22Rv1 (cell line): Measurements from ENCODE around the gene ZBTB7C.

ENCODE experiments used
- ZFX ChIP-seq: fragments of 450-650 bp; IDR thresholded peaks from 2 replicates; pipeline ENCODE4 v1.6.1; 2017; ENCODE audit warnings: antibody characterized with exemption, borderline replicate concordance
- TF ChIP-seq, protein P1 (sequence below): fragments of 450-650 bp; IDR thresholded peaks from 2 replicates; pipeline ENCODE4 v1.5.1; 2017; ENCODE audit warnings: mild to moderate bottlenecking

DNA sequence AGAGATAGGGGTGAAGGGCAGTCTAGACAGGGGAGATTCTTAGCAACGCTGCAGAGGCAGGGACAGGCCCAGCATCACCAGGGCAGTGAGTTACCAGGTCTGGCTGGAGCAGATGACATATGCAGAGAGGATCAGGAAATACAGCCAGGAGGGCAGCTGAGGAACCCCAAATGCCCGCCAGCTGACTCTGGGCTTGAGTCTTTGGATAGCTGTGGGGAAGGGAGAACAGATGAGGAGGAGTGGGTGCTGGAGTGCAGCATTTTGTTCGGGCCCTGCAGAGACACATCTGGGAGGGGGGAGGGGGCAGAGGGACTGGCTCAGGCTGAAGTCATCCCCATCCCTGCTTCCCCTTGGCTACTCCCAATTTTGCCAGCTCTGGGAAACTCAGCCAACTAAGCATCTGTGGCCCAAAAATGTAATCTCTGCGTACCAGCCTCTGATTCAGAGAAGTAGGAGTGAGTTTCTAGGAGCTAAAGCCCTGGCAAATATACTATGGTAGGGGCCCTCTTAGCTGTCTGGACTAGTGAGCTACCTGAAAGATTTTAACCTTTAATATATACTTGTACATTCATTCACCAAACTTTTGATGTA lies 214.5 kb downstream of the ZBTB7C start:
- TF ChIP-seq, protein P1, sequence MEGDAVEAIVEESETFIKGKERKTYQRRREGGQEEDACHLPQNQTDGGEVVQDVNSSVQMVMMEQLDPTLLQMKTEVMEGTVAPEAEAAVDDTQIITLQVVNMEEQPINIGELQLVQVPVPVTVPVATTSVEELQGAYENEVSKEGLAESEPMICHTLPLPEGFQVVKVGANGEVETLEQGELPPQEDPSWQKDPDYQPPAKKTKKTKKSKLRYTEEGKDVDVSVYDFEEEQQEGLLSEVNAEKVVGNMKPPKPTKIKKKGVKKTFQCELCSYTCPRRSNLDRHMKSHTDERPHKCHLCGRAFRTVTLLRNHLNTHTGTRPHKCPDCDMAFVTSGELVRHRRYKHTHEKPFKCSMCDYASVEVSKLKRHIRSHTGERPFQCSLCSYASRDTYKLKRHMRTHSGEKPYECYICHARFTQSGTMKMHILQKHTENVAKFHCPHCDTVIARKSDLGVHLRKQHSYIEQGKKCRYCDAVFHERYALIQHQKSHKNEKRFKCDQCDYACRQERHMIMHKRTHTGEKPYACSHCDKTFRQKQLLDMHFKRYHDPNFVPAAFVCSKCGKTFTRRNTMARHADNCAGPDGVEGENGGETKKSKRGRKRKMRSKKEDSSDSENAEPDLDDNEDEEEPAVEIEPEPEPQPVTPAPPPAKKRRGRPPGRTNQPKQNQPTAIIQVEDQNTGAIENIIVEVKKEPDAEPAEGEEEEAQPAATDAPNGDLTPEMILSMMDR, result no peak
- TF ChIP-seq ZFX, result no peak
